Keratinocyte (primary cell): Measurements from ENCODE around the gene EEPD1. TPM values are rescaled to one million over a fixed set of nuclear protein-coding genes. Genes with fewer than 3 reads are reported as not detected.

ENCODE experiments used
- DNase-seq: peaks from one replicate; pipeline ENCODE4 v3.0.0-alpha.2; 2011; ENCODE audit warnings: low read depth, missing footprints, low spot score
- FAIRE-seq: peaks from 2 replicates; lab custom pipeline; 2011; peaks lifted over from hg19 to GRCh38; lab: Jason Lieb, UNC
- H2AFZ ChIP-seq: 2 replicates; pipeline ENCODE4 v1.6.0; 2012; ENCODE audit warnings: low read length, control low read depth, inconsistent platforms; ENCODE audit not compliant: control insufficient read depth
- H3K27ac ChIP-seq: 2 replicates; pipeline ENCODE4 v1.5.1; 2011; ENCODE audit warnings: low read length; ENCODE audit not compliant: control insufficient read depth, insufficient read depth
- H3K27me3 ChIP-seq: 3 replicates; pipeline ENCODE4 v1.6.0; 2011; ENCODE audit warnings: low read length; ENCODE audit not compliant: control insufficient read depth, insufficient read depth; ENCODE audit errors: extremely low read depth
- H3K36me3 ChIP-seq, 2 experiments: 2 replicates in 1 of 2; 3 replicates in 1 of 2; pipeline ENCODE4 v1.5.1; 2011; ENCODE audit warnings: low read length in 2 of 2, mild to moderate bottlenecking in 1 of 2; ENCODE audit not compliant: control insufficient read depth in 2 of 2, insufficient read depth in 2 of 2; ENCODE audit errors: extremely low read depth in 1 of 2
- H3K4me1 ChIP-seq: 3 replicates; pipeline ENCODE4 v1.5.1; 2011; ENCODE audit warnings: low read length; ENCODE audit not compliant: control insufficient read depth, insufficient read depth; ENCODE audit errors: extremely low read depth
- H3K4me2 ChIP-seq: 3 replicates; pipeline ENCODE4 v1.6.0; 2011; ENCODE audit warnings: low read depth, low read length; ENCODE audit not compliant: control insufficient read depth, insufficient read depth; ENCODE audit errors: extremely low read depth
- H3K4me3 ChIP-seq, 3 experiments: fragments of 200-600 bp in 1 of 3; sonication (generic) in 1 of 3; 2 replicates in 2 of 3; 3 replicates in 1 of 3; pipeline ENCODE4 v1.5.1; 2011 to 2016; ENCODE audit warnings: low read length in 3 of 3, mild to moderate bottlenecking in 3 of 3, control low read depth in 2 of 3, inconsistent platforms in 1 of 3, low read depth in 1 of 3, mixed read lengths in 1 of 3, mixed run types in 1 of 3, moderate library complexity in 1 of 3; ENCODE audit not compliant: control insufficient read depth in 2 of 3, insufficient read depth in 2 of 3; ENCODE audit errors: extremely low read depth in 1 of 3
- H3K79me2 ChIP-seq: 2 replicates; pipeline ENCODE4 v1.6.0; 2012; ENCODE audit warnings: low read length; ENCODE audit not compliant: control insufficient read depth, insufficient read depth
- H3K9ac ChIP-seq: 3 replicates; pipeline ENCODE4 v1.6.0; 2011; ENCODE audit warnings: low read length; ENCODE audit not compliant: control insufficient read depth, insufficient read depth; ENCODE audit errors: extremely low read depth
- H3K9me1 ChIP-seq: 3 replicates; pipeline ENCODE4 v1.6.0; 2011; ENCODE audit warnings: low read length; ENCODE audit not compliant: control insufficient read depth, insufficient read depth; ENCODE audit errors: extremely low read depth
- H3K9me3 ChIP-seq: 2 replicates; pipeline ENCODE4 v1.5.1; 2012; ENCODE audit warnings: low read depth, low read length; ENCODE audit not compliant: control insufficient read depth
- H4K20me1 ChIP-seq: 3 replicates; pipeline ENCODE4 v1.6.0; 2011; ENCODE audit warnings: low read length; ENCODE audit not compliant: control insufficient read depth, insufficient read depth; ENCODE audit errors: extremely low read depth
- CTCF ChIP-seq, 3 experiments: IDR thresholded peaks in 1 of 3; conservative IDR thresholded peaks in 1 of 3; optimal IDR thresholded peaks in 1 of 3; 2 replicates in 2 of 3; 3 replicates in 1 of 3; pipeline versions ENCODE3 to v1.5.1; 2011; ENCODE audit warnings: low read length in 3 of 3, mild to moderate bottlenecking in 3 of 3, moderate library complexity in 2 of 3, control low read depth in 1 of 3, inconsistent platforms in 1 of 3; ENCODE audit not compliant: insufficient read depth in 2 of 3; ENCODE audit errors: extremely low read depth in 1 of 3
- EZH2 ChIP-seq: IDR thresholded peaks from one replicate; pipeline ENCODE4 v1.6.1; 2012; ENCODE audit warnings: inconsistent platforms, mild to moderate bottlenecking, low read length, moderate library complexity
- dilution Hi-C: fragments of 300-500 bp; cut with MboI; formaldehyde crosslinking; loops from one replicate; pipeline ENCODE4 v1.7.0; 2020; ENCODE audit warnings: low sequenced_read_pairs; ENCODE audit not compliant: extremely low pct_ligation_motif_present
- polyA plus RNA-seq, 5 experiments: library from polyadenylated mRNA; depleted of rRNA in 3 of 5; stranded (reverse) in 3 of 5; stranded (forward) in 1 of 5; unstranded in 1 of 5; fragments of >200 nt; gene quantifications; 1 replicate in 1 of 5; 2 replicates in 3 of 5; 3 replicates in 1 of 5; pipeline versions ENCODE4 v1.2.1 to v1.2.3, GENCODE V29; 2011 to 2012; ENCODE audit warnings: missing spikeins in 2 of 5, low read depth in 1 of 5, low replicate concordance in 1 of 5

The EEPD1 gene
- polyA plus RNA-seq, 1 donor (not counting 4 experiments of a cell fraction or from before 2014, with no cell fraction given): 1.2 TPM

DNA sequence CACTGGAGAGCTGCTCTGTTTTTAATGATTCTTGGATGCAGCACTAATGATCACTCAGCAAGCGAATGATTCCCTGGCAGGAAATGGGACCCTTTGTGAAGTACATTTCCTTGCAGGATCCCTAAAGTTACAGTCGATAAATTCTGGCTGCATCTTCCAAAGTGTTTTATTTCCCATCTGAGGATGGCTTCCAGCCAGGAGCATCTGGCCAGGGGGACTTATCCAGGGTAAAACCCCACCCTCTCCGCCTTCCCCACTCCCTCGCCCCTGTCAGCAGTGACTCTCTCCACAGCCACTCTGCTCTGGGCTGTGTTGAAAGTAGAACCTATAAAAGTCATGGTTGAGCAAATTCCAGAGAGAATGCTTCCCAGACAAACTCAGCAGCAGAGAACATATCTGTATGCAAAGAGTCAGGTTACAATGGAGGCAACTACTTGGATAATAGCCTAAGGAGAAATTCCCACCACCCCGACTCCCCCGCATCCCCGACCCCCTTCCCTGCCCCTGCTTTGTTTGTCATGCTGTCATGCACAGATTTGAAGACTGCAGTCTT, 125.6 kb downstream of the EEPD1 start:
- dilution Hi-C loops: no loop called here
- TF ChIP-seq CTCF (optimal IDR thresholded peaks at IDR 0.05 in 1 of 3, IDR thresholded peaks at IDR 0.05 in 1 of 3, conservative IDR thresholded peaks at IDR 0.05 in 1 of 3; ENCODE audit: extremely low read depth in 1 of 3, insufficient read depth in 2 of 3, low read length in 3 of 3) (no peak), EZH2 (no peak)
- no peak overlapping the region for H3K27ac ChIP-seq
- H3K9me1 ChIP-seq: no peaks in the 10 kb centered on the region
- H2AFZ ChIP-seq: no peak overlapping the region
- H3K27me3 ChIP-seq: peaks cover 4% of the 10 kb centered on the region
- H3K36me3 ChIP-seq: no peaks in the 10 kb centered on the region
- H3K4me3 ChIP-seq: no peak overlapping the region
- no peak overlapping the region for H3K4me2 ChIP-seq
- no peaks in the 10 kb centered on the region for H3K9me3 ChIP-seq
- H3K79me2 ChIP-seq: no peaks in the 10 kb centered on the region
- H4K20me1 ChIP-seq: no peaks in the 10 kb centered on the region
- FAIRE-seq (no peak), DNase-seq (no peak)
- H3K9ac ChIP-seq: no peak overlapping the region
- H3K4me1 ChIP-seq: peaks cover 5% of the 10 kb centered on the region

GRCh38 chr7:36279200-36279925, 126.3 kb downstream of the EEPD1 start:
- FAIRE-seq: no peak
- H3K4me1 ChIP-seq: peaks cover 5% of the 10 kb centered on the region

More at GRCh38 chr7:36279200-36279925, 126.3 kb downstream of the EEPD1 start:
- H3K27me3 ChIP-seq: peaks cover 4% of the 10 kb centered on the region
- H3K4me3 ChIP-seq: no peak overlapping the region
- H3K79me2 ChIP-seq: no peaks in the 10 kb centered on the region
- H3K36me3 ChIP-seq: no peaks in the 10 kb centered on the region
- H4K20me1 ChIP-seq: no peaks in the 10 kb centered on the region
- no peak for DNase-seq
- dilution Hi-C loops: no loop called here
- no peak overlapping the region for H3K4me2 ChIP-seq
- no peaks in the 10 kb centered on the region for H3K9me3 ChIP-seq
- H2AFZ ChIP-seq: no peak overlapping the region
- H3K9me1 ChIP-seq: no peaks in the 10 kb centered on the region
- no peak overlapping the region for H3K9ac ChIP-seq
- TF ChIP-seq EZH2 (no peak), CTCF (optimal IDR thresholded peaks at IDR 0.05 in 1 of 3, IDR thresholded peaks at IDR 0.05 in 1 of 3, conservative IDR thresholded peaks at IDR 0.05 in 1 of 3; ENCODE audit: extremely low read depth in 1 of 3, insufficient read depth in 2 of 3, low read length in 3 of 3) (no peak)
- H3K27ac ChIP-seq: no peak overlapping the region
